ENCODE measurements around the gene CBX6.

The CBX6 gene

DNA sequence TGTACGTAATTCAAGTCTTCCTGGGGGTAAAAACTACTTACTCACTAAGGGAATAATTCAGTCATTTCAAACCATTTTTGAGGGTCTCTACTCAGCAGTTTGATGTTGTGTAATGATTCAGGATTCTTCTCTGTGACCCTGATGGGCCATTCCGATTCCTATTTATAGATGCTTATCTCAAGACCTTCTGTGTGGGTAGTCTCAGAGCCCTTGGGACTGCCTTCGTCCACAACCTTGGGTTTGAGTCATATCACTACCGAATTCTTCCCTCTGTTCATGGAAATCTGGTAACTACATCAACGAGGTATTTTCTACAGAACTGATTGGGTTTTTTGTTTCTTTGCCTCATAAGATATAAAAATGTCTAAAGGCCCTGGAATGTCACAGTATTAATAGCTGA, 14.3 kb upstream of the CBX6 start:
- H3K36me3 ChIP-seq (ENCODE audit: insufficient read depth, low read depth, low read length), result no peaks in the 10 kb centered on the region
- H3K4me3 ChIP-seq (ENCODE audit: low read length), result no peak overlapping the region
- H3K9me3 ChIP-seq (ENCODE audit: insufficient read depth, low read depth, low read length), result no peaks in the 10 kb centered on the region
- no peak overlapping the region for H3K27ac ChIP-seq (ENCODE audit: low read length)
- H3K9ac ChIP-seq (ENCODE audit: low read depth, low read length), result no peak overlapping the region
- H3K27me3 ChIP-seq (ENCODE audit: insufficient read depth, low read length), result no peaks in the 10 kb centered on the region
- no peaks in the 10 kb centered on the region for H3K4me1 ChIP-seq (ENCODE audit: insufficient read depth, low read length)

DNA sequence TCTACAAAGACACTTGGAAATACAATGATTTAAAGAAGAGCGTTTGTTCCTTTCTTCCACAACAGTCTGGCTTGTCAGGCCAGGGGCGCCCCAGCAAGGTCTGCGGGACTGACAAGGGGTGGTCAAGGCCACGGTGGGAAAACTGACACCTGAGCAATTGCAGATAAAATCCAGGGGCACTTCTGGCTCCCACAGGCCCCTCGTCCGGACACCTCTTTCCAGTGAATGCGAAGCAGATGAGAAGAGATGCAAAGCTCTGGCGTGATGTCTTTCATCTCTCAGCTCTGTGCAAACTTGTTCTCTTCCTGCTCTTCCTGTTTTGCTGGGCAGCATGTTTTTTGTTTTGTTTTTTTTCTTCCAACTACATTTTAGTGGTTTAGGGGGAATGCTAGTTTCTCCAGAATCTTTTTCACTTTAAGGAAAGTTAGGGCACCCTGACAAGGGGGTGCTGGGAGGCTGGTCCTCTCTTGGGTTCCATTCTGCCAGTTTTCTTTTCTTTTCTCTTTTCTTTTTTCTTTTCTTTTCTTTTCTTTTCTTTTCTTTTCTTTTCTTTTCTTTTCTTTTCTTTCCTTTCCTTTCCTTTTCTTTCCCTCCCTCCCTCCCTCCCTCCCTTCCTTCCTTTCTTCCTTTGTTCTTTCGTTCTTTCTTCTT, 11.1 kb upstream of the CBX6 start:
- H3K36me3 ChIP-seq (ENCODE audit: insufficient read depth, low read depth, low read length), result no peaks in the 10 kb centered on the region

DNA sequence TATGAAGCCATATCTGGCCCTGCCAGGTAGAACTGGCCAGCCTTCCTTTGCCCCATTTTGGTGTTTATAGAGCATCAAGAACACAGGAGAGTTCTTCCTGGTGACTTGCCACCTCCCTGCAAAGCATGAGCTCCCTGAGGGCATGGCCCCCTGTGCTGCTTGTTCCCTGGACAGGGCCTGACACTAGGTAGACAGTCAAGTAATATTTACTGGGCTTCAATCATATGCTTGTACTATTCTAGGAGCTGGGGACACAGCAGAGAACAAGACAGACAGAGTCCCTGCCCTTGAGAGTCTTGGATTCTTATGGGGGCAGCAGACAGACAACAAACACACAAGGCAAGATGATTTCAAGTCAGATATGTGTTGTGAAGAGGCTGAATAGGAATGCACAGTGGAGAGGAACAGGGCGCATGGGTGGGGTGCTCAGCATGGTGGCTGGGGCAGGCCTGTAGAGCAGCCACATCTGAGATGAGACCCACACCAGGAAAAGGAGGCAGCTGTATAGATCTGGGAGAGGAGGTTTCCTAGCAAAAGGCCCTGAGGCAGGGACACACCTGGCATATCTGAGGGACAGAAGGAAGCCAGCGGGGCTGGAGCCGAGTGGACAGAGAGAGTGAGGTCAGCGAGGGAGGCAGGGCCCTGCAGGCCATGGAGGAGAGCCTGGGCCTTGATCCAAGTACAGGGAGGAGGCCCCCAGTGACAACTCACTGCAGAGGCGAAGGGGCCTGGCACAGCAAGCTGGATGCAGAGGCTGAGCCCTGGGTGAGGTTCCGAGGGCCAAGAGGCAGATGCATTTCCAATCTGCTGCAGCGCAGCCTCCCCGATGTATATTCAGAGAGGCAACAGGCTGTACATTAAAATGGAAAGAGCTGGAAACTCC, 10.2 kb upstream of the CBX6 start:
- Histone ChIP-seq H3K9ac (ENCODE audit: low read depth, low read length) (no peak overlapping the region), H3K36me3 (ENCODE audit: insufficient read depth, low read depth, low read length) (no peaks in the 10 kb centered on the region), H3K27ac (ENCODE audit: low read length) (no peak overlapping the region), H3K9me3 (ENCODE audit: insufficient read depth, low read depth, low read length) (no peaks in the 10 kb centered on the region), H3K4me3 (ENCODE audit: low read length) (no peak overlapping the region), H3K4me1 (ENCODE audit: insufficient read depth, low read length) (no peaks in the 10 kb centered on the region), H3K27me3 (ENCODE audit: insufficient read depth, low read length) (no peaks in the 10 kb centered on the region)

More for the DNA sequence above, 11.1 kb upstream of the CBX6 start:
- Histone ChIP-seq H3K4me1 (ENCODE audit: insufficient read depth, low read length) (no peaks in the 10 kb centered on the region), H3K27me3 (ENCODE audit: insufficient read depth, low read length) (no peaks in the 10 kb centered on the region), H3K9me3 (ENCODE audit: insufficient read depth, low read depth, low read length) (no peaks in the 10 kb centered on the region), H3K4me3 (ENCODE audit: low read length) (no peak overlapping the region), H3K27ac (ENCODE audit: low read length) (no peak overlapping the region), H3K9ac (ENCODE audit: low read depth, low read length) (no peak overlapping the region)

DNA sequence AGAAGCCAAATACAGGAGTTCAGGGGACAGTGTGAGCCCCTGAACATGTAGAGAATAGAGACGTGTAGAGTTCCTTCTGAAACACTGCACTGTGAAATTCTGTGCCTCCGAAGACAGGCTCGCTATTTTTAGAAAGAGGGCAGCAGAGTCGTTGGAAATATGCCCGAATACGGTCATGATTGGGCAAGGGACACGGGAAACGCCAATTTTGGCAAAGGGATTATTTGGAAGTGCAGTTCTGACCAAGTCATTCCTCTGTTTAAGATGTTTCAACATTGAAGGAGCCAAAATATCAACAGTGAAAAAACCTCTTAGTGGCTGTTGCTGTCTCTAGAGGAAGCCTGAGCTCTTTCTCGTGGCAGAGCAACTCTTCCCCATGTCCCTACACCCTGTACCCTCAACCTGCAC, 9.5 kb upstream of the CBX6 start:
- Histone ChIP-seq H3K9me3 (ENCODE audit: insufficient read depth, low read depth, low read length) (no peaks in the 10 kb centered on the region), H3K4me3 (ENCODE audit: low read length) (no peak overlapping the region), H3K9ac (ENCODE audit: low read depth, low read length) (no peak overlapping the region), H3K27me3 (ENCODE audit: insufficient read depth, low read length) (no peaks in the 10 kb centered on the region), H3K36me3 (ENCODE audit: insufficient read depth, low read depth, low read length) (no peaks in the 10 kb centered on the region), H3K27ac (ENCODE audit: low read length) (no peak overlapping the region), H3K4me1 (ENCODE audit: insufficient read depth, low read length) (no peaks in the 10 kb centered on the region)

DNA sequence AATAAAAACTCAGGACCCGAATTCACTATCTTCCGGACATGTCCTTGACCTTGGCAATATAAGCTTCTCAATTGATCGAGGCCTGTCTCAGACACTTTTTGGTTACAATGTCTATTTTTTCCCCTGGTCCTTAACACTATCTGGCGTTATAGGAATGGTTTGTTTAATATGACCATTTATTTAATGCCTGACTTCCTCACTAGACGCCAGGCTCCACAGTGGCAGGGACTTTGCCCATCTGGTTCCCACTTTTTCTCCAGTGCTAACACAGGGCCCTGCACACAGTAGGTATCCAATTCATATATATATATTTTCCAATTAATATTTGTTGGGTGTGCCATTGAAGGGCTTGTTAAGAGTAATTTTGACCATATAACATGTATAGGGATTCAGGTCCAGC, 7.9 kb upstream of the CBX6 start:
- Histone ChIP-seq H3K36me3 (ENCODE audit: insufficient read depth, low read depth, low read length) (no peaks in the 10 kb centered on the region), H3K4me1 (ENCODE audit: insufficient read depth, low read length) (0 out of 2 replicates have a peak, but pooled peaks cover 4% of the 10 kb centered on the region), H3K9me3 (ENCODE audit: insufficient read depth, low read depth, low read length) (no peaks in the 10 kb centered on the region), H3K27me3 (ENCODE audit: insufficient read depth, low read length) (no peaks in the 10 kb centered on the region), H3K27ac (ENCODE audit: low read length) (no peak overlapping the region), H3K4me3 (ENCODE audit: low read length) (no peak overlapping the region), H3K9ac (ENCODE audit: low read depth, low read length) (no peak overlapping the region)

DNA sequence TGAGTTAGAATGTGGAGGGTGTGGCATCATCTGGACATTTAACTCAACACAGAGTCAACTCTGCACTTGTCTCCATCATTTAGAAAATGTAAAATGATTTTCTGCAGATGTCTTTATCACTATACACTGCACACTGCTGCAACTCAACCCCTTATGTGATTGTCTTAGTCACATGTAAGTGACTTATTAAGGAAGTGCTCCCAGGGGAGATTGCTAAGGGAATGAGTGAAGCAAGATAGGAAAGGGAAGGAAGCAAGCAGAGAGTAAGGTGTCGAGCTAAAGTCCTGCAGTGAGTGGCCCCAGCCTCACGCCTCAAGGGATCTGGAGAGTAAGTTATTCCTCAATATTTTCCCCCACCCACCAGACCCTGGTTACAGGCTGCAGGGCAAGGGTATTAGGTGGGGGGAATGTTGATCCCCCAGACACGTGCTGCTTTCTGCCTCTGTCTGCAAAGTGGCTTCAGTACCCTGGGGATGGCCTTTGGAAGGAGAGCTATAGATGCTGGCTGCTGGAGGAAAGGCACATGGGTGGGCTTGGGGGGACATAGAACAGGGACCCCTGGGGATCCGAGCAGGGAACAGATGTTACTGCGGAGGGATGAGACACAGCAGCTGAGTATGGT, 7.2 kb upstream of the CBX6 start:
- H3K9me3 ChIP-seq (ENCODE audit: insufficient read depth, low read depth, low read length), result no peaks in the 10 kb centered on the region
- 0 out of 2 replicates have a peak, but pooled peaks cover 4% of the 10 kb centered on the region for H3K4me1 ChIP-seq (ENCODE audit: insufficient read depth, low read length)
- H3K27ac ChIP-seq (ENCODE audit: low read length), result no peak overlapping the region
- no peaks in the 10 kb centered on the region for H3K36me3 ChIP-seq (ENCODE audit: insufficient read depth, low read depth, low read length)
- H3K27me3 ChIP-seq (ENCODE audit: insufficient read depth, low read length), result no peaks in the 10 kb centered on the region
- no peak overlapping the region for H3K4me3 ChIP-seq (ENCODE audit: low read length)
- no peak overlapping the region for H3K9ac ChIP-seq (ENCODE audit: low read depth, low read length)

DNA sequence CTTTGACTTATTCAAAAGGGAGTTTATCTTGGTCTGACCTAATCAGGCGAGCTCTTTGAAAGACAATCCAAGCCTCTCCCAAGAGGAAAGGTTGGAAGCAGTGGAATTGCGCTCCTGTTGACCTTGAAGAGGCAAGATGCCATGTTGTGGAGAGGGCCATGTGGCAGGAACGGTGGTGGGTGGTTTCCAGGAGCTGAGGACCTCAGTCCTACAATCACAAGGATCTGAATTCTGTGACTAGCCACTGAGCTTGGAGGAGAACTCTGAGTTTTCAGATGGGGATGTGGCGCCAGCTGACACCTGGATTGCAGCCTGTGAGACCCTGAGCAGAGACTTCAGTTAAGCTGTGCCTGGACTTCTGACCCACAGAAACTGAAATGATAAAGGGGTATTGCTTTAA, 6.0 kb upstream of the CBX6 start:
- Histone ChIP-seq H3K27me3 (ENCODE audit: insufficient read depth, low read length) (peaks cover 6% of the 10 kb centered on the region; the same call in 1 of the 2 replicates), H3K4me3 (ENCODE audit: low read length) (no peak overlapping the region), H3K9me3 (ENCODE audit: insufficient read depth, low read depth, low read length) (no peaks in the 10 kb centered on the region), H3K9ac (ENCODE audit: low read depth, low read length) (no peak overlapping the region), H3K27ac (ENCODE audit: low read length) (no peak overlapping the region), H3K4me1 (ENCODE audit: insufficient read depth, low read length) (peaks cover 12% of the 10 kb centered on the region; the same call in 1 of the 2 replicates), H3K36me3 (ENCODE audit: insufficient read depth, low read depth, low read length) (no peaks in the 10 kb centered on the region)

DNA sequence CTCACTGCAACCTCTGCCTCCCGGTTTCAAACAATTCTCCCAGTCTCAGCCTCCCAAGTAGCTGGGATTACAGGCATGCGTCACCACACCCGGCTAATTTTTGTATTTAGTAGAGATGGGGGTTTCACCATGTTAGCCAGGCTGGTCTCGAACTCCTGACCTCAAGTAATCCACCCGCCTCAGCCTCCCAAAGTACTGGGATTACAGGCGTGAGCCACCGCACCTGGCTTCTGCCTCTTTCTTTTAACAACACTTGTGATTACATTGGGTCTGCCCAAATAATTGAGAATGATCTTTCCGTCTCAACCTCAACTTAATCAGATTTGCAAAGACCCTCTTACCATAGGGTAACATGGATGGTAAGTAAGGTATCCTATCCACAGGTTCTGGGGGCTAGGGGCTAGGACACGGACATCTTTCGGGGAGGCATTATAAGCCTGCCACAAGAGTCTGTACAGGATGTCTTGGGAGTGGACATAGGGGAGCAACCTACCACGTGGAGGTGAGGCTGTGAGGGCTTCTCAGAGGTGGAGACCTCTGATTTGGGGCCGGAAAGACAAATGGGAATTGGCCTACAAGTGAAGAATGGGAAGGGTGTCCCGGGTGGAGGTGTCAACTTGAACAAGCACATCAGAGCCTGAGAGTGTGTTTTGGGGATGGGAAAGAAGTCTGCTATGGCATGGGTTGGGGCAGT, 2.7 kb upstream of the CBX6 start:
- Histone ChIP-seq H3K4me3 (ENCODE audit: low read length) (no peak overlapping the region), H3K9me3 (ENCODE audit: insufficient read depth, low read depth, low read length) (no peaks in the 10 kb centered on the region), H3K27ac (ENCODE audit: low read length) (no peak overlapping the region), H3K27me3 (ENCODE audit: insufficient read depth, low read length) (peaks cover 6% of the 10 kb centered on the region; the same call in 1 of the 2 replicates), H3K36me3 (ENCODE audit: insufficient read depth, low read depth, low read length) (peaks cover 4% of the 10 kb centered on the region; the same call in 1 of the 2 replicates), H3K4me1 (ENCODE audit: insufficient read depth, low read length) (peaks cover 16% of the 10 kb centered on the region; the same call in 1 of the 2 replicates), H3K9ac (ENCODE audit: low read depth, low read length) (no peak overlapping the region)

DNA sequence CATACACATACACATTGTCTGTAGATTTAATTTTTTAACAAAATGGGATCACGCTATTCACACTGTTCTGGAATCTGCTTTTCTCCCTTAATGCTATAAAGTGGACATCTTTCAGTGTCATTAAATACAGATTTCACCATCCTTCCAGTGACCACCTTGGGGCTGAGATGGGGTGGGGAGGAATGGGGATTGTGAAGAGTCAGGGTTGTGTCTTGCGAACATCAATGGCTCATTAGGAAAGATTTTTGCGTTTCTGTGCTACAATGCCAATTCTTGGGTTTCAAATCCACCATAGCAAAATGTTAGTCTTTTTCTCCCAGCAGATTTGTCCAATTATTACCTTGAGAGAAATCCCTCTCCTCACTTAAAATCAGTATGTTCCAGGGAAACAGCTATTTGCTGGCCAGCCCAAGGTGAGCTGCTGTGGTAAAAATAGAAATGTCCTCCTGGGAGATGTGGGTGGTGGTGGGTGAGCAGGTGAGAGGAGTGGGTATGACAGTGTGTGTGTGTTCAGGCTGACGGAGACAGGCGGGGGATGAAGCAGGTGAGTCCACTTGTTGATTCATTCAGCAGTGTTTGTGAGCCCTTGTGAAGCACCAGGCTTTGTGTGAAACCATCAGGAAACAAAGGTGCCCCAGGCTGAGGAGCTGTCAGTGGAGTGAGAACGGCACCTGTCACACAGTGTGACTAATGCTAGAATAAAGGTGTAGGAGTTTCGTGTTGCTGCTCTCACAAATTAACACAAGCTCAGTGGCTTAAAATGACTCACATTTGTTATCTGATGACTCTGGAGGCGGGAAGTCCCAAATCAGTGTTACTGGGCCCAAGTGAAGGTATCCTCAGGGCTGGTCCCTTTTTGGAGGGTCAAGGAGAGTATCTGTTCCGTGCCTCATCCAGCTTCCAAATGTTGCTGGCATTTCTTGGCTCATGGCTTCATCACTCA, 1.7 kb upstream of the CBX6 start:
- peaks cover 16% of the 10 kb centered on the region; the same call in 1 of the 2 replicates for H3K4me1 ChIP-seq (ENCODE audit: insufficient read depth, low read length)
- no peaks in the 10 kb centered on the region for H3K9me3 ChIP-seq (ENCODE audit: insufficient read depth, low read depth, low read length)
- peaks cover 11% of the 10 kb centered on the region; the same call in 1 of the 2 replicates for H3K36me3 ChIP-seq (ENCODE audit: insufficient read depth, low read depth, low read length)
- H3K9ac ChIP-seq (ENCODE audit: low read depth, low read length), result peak overlapping the region; percentile 89; the same call in 1 of the 2 replicates
- H3K27me3 ChIP-seq (ENCODE audit: insufficient read depth, low read length), result peaks cover 6% of the 10 kb centered on the region; the same call in 1 of the 2 replicates
- no peak overlapping the region for H3K27ac ChIP-seq (ENCODE audit: low read length)
- H3K4me3 ChIP-seq (ENCODE audit: low read length), result peak overlapping the region; percentile 88; the same call in 1 of the 2 replicates

DNA sequence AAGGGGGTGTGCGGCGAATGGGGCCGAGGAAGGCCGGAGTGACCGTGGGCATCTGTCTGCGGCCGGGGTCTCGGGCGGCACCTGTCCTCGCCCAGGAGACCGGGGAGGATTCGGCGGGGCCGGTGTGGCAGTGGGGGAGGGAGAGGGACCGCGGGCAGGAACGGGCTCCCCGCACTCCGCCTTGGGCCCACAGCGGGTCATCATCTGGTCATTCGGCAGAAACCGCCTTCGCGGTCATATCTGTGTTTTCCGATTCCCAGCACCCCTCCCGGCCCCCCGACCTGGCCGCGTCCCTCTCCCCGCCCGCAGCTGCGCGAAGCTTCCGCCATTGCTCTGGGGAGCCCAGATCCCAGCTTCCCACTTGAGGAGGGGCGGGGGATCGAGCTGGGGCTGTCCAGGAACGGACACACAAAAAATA, 824 bp upstream of the CBX6 start:
- peak overlapping the region; percentile 89; the same call in 1 of the 2 replicates for H3K9ac ChIP-seq (ENCODE audit: low read depth, low read length)
- peaks cover 16% of the 10 kb centered on the region; the same call in 1 of the 2 replicates for H3K4me1 ChIP-seq (ENCODE audit: insufficient read depth, low read length)
- H3K4me3 ChIP-seq (ENCODE audit: low read length), result peak overlapping the region; percentile 88
- peaks cover 20% of the 10 kb centered on the region; the same call in 1 of the 2 replicates for H3K36me3 ChIP-seq (ENCODE audit: insufficient read depth, low read depth, low read length)
- H3K27me3 ChIP-seq (ENCODE audit: insufficient read depth, low read length), result peaks cover 6% of the 10 kb centered on the region; the same call in 1 of the 2 replicates
- peak overlapping the region; percentile 92 for H3K27ac ChIP-seq (ENCODE audit: low read length)
- H3K9me3 ChIP-seq (ENCODE audit: insufficient read depth, low read depth, low read length), result no peaks in the 10 kb centered on the region
